H1 (cell line): Measurements from ENCODE around the gene SLC39A11.

Source experiments
- CHD2 ChIP-seq: IDR thresholded peaks from 2 replicates; pipeline ENCODE4 v1.6.1; 2012; ENCODE audit warnings: low read length, improper control_type of control experiment
- CREB1 ChIP-seq: IDR thresholded peaks from 2 replicates; pipeline ENCODE4 v1.6.1; 2012; ENCODE audit warnings: inconsistent platforms
- CTCF ChIP-seq, 3 experiments: IDR thresholded peaks; 1 replicate in 2 of 3; 2 replicates in 1 of 3; pipeline versions ENCODE4 v1.5.1 to v1.6.1; 2011; ENCODE audit warnings: low read length in 3 of 3, mild to moderate bottlenecking in 3 of 3, inconsistent platforms in 2 of 3, low read depth in 1 of 3, moderate library complexity in 1 of 3; ENCODE audit not compliant: insufficient read depth in 1 of 3; ENCODE audit errors: control extremely low read depth in 1 of 3
- EZH2 ChIP-seq: fragments of 200-600 bp; sonication (generic); IDR thresholded peaks from 2 replicates; pipeline ENCODE4 v1.7.1; 2012; ENCODE audit warnings: low read depth, mild to moderate bottlenecking, moderate library complexity, low read length, inconsistent platforms; ENCODE audit not compliant: severe bottlenecking
- KDM5A ChIP-seq: fragments of 200-600 bp; IDR thresholded peaks from 2 replicates; pipeline ENCODE4 v1.7.1; 2012; ENCODE audit warnings: mild to moderate bottlenecking, low read length, inconsistent platforms, mixed read lengths
- MAX ChIP-seq: IDR thresholded peaks from 2 replicates; pipeline ENCODE4 v1.6.1; 2012; ENCODE audit warnings: inconsistent platforms
- NRF1 ChIP-seq: IDR thresholded peaks from 2 replicates; pipeline ENCODE4 v1.6.1; 2011; ENCODE audit warnings: mild to moderate bottlenecking, low read depth, low read length, improper control_type of control experiment
- POLR2A ChIP-seq, 2 experiments: IDR thresholded peaks; 1 replicate in 1 of 2; 2 replicates in 1 of 2; pipeline ENCODE4 v1.6.1; 2011; ENCODE audit warnings: low read depth in 2 of 2, low read length in 2 of 2, mild to moderate bottlenecking in 2 of 2; ENCODE audit errors: control extremely low read depth in 1 of 2
- POLR2AphosphoS5 ChIP-seq: IDR thresholded peaks from 2 replicates; pipeline ENCODE4 v1.6.1; 2011; ENCODE audit warnings: low read depth, low read length
- SP1 ChIP-seq: IDR thresholded peaks from 2 replicates; pipeline ENCODE4 v1.6.1; 2011; ENCODE audit warnings: low read depth, low read length
- SP4 ChIP-seq: IDR thresholded peaks from 2 replicates; pipeline ENCODE4 v1.6.1; 2012; ENCODE audit warnings: low read length, inconsistent platforms
- USF2 ChIP-seq: IDR thresholded peaks from 2 replicates; pipeline ENCODE4 v1.6.1; 2011; ENCODE audit warnings: low read length, improper control_type of control experiment
- ZNF274 ChIP-seq: IDR thresholded peaks from 2 replicates; pipeline ENCODE4 v1.7.0; 2012; ENCODE audit warnings: low read length, borderline replicate concordance; ENCODE audit errors: extremely low read depth

GRCh38 chr17:72643575-72644216 is 448.8 kb downstream of the SLC39A11 start:
- TF ChIP-seq CHD2 = no peak
- no peak for TF ChIP-seq CTCF (IDR thresholded peaks at IDR 0.05; ENCODE audit: control extremely low read depth in 1 of 3, insufficient read depth in 1 of 3, low read depth in 1 of 3, low read length in 3 of 3)
- no peak for TF ChIP-seq SP4
- TF ChIP-seq POLR2A (IDR thresholded peaks at IDR 0.05; ENCODE audit: control extremely low read depth in 1 of 2, low read depth in 2 of 2, low read length in 2 of 2) = no peak
- no peak for TF ChIP-seq CREB1
- no peak for TF ChIP-seq KDM5A
- TF ChIP-seq SP1 = no peak
- no peak for TF ChIP-seq USF2
- no peak for TF ChIP-seq EZH2
- no peak for TF ChIP-seq MAX
- TF ChIP-seq NRF1 = no peak
- no peak for TF ChIP-seq POLR2AphosphoS5
- TF ChIP-seq ZNF274 = no peak
